Loucy (cell line): Measurements from ENCODE around the gene DUSP3.

Experiments
- CTCF ChIP-seq: fragments of 200-600 bp; sonication (generic); conservative IDR thresholded peaks from 2 replicates; pipeline ENCODE4 v1.5.1; 2014; ENCODE audit warnings: mild to moderate bottlenecking, antibody characterized with exemption, low read length
- EZH2phosphoT487 ChIP-seq: fragments of 200-600 bp; IDR thresholded peaks from 2 replicates; pipeline ENCODE4 v1.6.1; 2018; ENCODE audit warnings: antibody characterized with exemption, mild to moderate bottlenecking, moderate library complexity, borderline replicate concordance

- no peak for TF ChIP-seq CTCF
- no peak for TF ChIP-seq EZH2phosphoT487
These were observed 9.4 kb downstream of the DUSP3 start for GRCh38 chr17:43769426-43769825.
